Sciatic nerve (tissue), 2 donors: ENCODE measurements around the gene MPZL3. TPM values are rescaled to one million over a fixed set of nuclear protein-coding genes. Genes with fewer than 3 reads are reported as not detected.
"Not testable (repeated sequence)": the region's sequence is repeated elsewhere in the genome, so short reads cannot be mapped to it uniquely, and the experiment has no call there.

ENCODE experiments used
- ATAC-seq: fragments of 200-7000 bp; cut with Tn5 transposase; one replicate; pipeline ENCODE4 v1.9.1; 2020; ENCODE audit warnings: mild to moderate bottlenecking, moderate library complexity
- DNase-seq: peaks from one replicate; pipeline ENCODE4 v3.0.0-alpha.2; 2020; ENCODE audit warnings: low spot score
- intact Hi-C: fragments of 100-400 bp; cut with DNase I; formaldehyde crosslinking; loops from one replicate; pipeline ENCODE4 v1.14.2; 2022
- total RNA-seq: library from RNA; stranded (reverse); fragmentation: NEBNext Ultra II Directional; extraction: Animal tissue kit (Norgen Biotek cat#: 25700); gene quantifications from one replicate; pipeline ENCODE4 v1.2.1, GENCODE V29; 2021
- donor health status: DM: no; HTN: no; CAD: no.
- donor health status: DM: no; HTN: no; CAD: no.

The MPZL3 gene
- total RNA-seq, 1 donor from 2014 or later: 2.7 TPM

GRCh38 chr11:118200497-118200896 lies 51.7 kb downstream of the MPZL3 start:
- intact Hi-C loops: loop anchor here (10.0 kb wide), 1 partner anchor 84 kb away; no protein-coding TSS in a partner anchor
- DNase-seq (no peak), ATAC-seq (no peak)

- DNase-seq (no peak), ATAC-seq (no peak)
- intact Hi-C loops: no loop called here
Observed at GRCh38 chr11:118199135-118199534, 53.0 kb downstream of the MPZL3 start.

GRCh38 chr11:118198370-118198769 lies 53.8 kb downstream of the MPZL3 start:
- intact Hi-C loops: no loop called here
- peak; percentile 85 for DNase-seq
- peak; percentile 71 for ATAC-seq

- DNase-seq: peak; percentile 78
- intact Hi-C loops: no loop called here
Observed at GRCh38 chr11:118194835-118195627, 57.1 kb downstream of the MPZL3 start.

GRCh38 chr11:118193910-118194566 lies 58.1 kb downstream of the MPZL3 start:
- no peak for ATAC-seq
- intact Hi-C loops: no loop called here
- no peak for DNase-seq

More at GRCh38 chr11:118194835-118195627, 57.1 kb downstream of the MPZL3 start:
- ATAC-seq: peak; percentile 97

GRCh38 chr11:118192817-118193216 lies 59.3 kb downstream of the MPZL3 start:
- intact Hi-C loops, ATAC-seq, DNase-seq: not testable (repeated sequence)

GRCh38 chr11:118190942-118191506 lies 61.1 kb downstream of the MPZL3 start:
- DNase-seq, ATAC-seq, intact Hi-C loops: not testable (repeated sequence)

GRCh38 chr11:118186346-118187107 lies 65.6 kb downstream of the MPZL3 start:
- ATAC-seq: no peak
- intact Hi-C loops: no loop called here
- no peak for DNase-seq

- intact Hi-C loops: no loop called here
- ATAC-seq (no peak), DNase-seq (no peak)
Observed at GRCh38 chr11:118184784-118185579, 67.2 kb downstream of the MPZL3 start.

- DNase-seq, ATAC-seq, intact Hi-C loops: not testable (repeated sequence)
Observed at GRCh38 chr11:118183691-118184090, 68.5 kb downstream of the MPZL3 start.

- DNase-seq: peak; percentile 78
- intact Hi-C loops: no loop called here
- peak; percentile 91 for ATAC-seq
Observed at GRCh38 chr11:118180300-118180703, 71.9 kb downstream of the MPZL3 start.

- no peak for ATAC-seq
- intact Hi-C loops: no loop called here
- DNase-seq: no peak
Observed at GRCh38 chr11:118176778-118177134, 75.4 kb downstream of the MPZL3 start.

Other genes with a start within 250 kb of the MPZL3 start
- gene TMPRSS4, start 175.3 kb downstream of the MPZL3 start, total RNA-seq: not detected
- gene SMIM35, start 165.4 kb downstream of the MPZL3 start, total RNA-seq: not detected
- gene SCN4B, start 99.5 kb downstream of the MPZL3 start, total RNA-seq: 2.9 TPM
- 2.7 TPM for gene SCN2B, start 75.7 kb downstream of the MPZL3 start, total RNA-seq
- gene JAML, start 27.4 kb downstream of the MPZL3 start, total RNA-seq: 20.8 TPM
- 49.6 TPM for gene MPZL2, start 11.9 kb upstream of the MPZL3 start, total RNA-seq
- gene CD3E, start 52.4 kb upstream of the MPZL3 start, total RNA-seq: 2.5 TPM
- gene CD3D, start 90.3 kb upstream of the MPZL3 start, total RNA-seq: 3.8 TPM
- gene CD3G, start 92.0 kb upstream of the MPZL3 start, total RNA-seq: 1.2 TPM
- 40.8 TPM for gene UBE4A, start 107.2 kb upstream of the MPZL3 start, total RNA-seq
- gene ATP5MG, start 149.2 kb upstream of the MPZL3 start, total RNA-seq: 117 TPM
- gene KMT2A, start 184.1 kb upstream of the MPZL3 start, total RNA-seq: 132 TPM